Measurements from ENCODE around the gene MSX2. TPM values are rescaled to one million over a fixed set of nuclear protein-coding genes. Genes with fewer than 3 reads are reported as not detected.

Gene MSX2
- total and polyA plus RNA-seq, 2 of the 4 experiments (the other 2 are of a cell fraction) = 2.2 to 3.7 TPM

GRCh38 chr5:174708476-174709207, 15.7 kb upstream of the MSX2 start:
- in situ Hi-C loops (cut with MboI; ENCODE audit: low sequenced_read_pairs) = no loop called here
- POLR2A ChIA-PET (ENCODE audit: unreplicated experiment) = no interaction called here

More at GRCh38 chr5:174708476-174709207, 15.7 kb upstream of the MSX2 start:
- Histone ChIP-seq H2BK5ac (ENCODE audit: low read depth, low read length, poor library complexity, severe bottlenecking) (no peak overlapping the region), H3K4me2 (ENCODE audit: low read depth, low read length) (no peak overlapping the region), H2AK5ac (ENCODE audit: low read depth, low read length) (peak overlapping the region; percentile 7; the same call in 1 of the 2 replicates), H4K8ac (ENCODE audit: low read depth in 2 of 2, low read length in 2 of 2) (no peak overlapping the region), H4K5ac (ENCODE audit: low read depth, low read length) (no peak overlapping the region), H3K27me3 (ENCODE audit: control insufficient read depth, insufficient read depth, low read length) (peaks cover 43% of the 10 kb centered on the region), H3K18ac (ENCODE audit: low read depth, low read length) (no peak overlapping the region), H2BK120ac (ENCODE audit: low read depth, low read length) (no peak overlapping the region), H3K4me1 (ENCODE audit: control insufficient read depth, insufficient read depth, low read length) (peaks cover 4% of the 10 kb centered on the region; the same call in 1 of the 2 replicates), H2BK15ac (ENCODE audit: low read depth, low read length) (no peak overlapping the region), H3K9me1 (ENCODE audit: insufficient read depth, low read length) (no peaks in the 10 kb centered on the region; the same call in 1 of the 2 replicates), H3K9ac (ENCODE audit: low read depth, low read length) (no peak overlapping the region), H2AK9ac (replicated peaks; ENCODE audit: low read depth, low read length, poor library complexity) (no peak overlapping the region), H3K4me3 (ENCODE audit: insufficient read depth, low read depth, low read length) (no peak overlapping the region), H3K36me3 (ENCODE audit: control insufficient read depth, insufficient read depth, low read length) (no peaks in the 10 kb centered on the region), H3K23ac (ENCODE audit: low read depth, low read length) (no peak overlapping the region), H4K91ac (ENCODE audit: insufficient read depth, low read depth, low read length) (no peak overlapping the region), H3K4ac (ENCODE audit: low read depth, low read length) (no peak overlapping the region), H3K56ac (ENCODE audit: extremely low read depth, insufficient read depth, low read length) (no peak overlapping the region), H2BK20ac (ENCODE audit: low read depth, low read length) (no peak overlapping the region), H4K20me1 (ENCODE audit: insufficient read depth, low read length) (no peaks in the 10 kb centered on the region), H3K9me3 (ENCODE audit: control insufficient read depth, insufficient read depth, low read length) (no peaks in the 10 kb centered on the region), H3K14ac (replicated peaks; ENCODE audit: low read depth, low read length) (no peak overlapping the region), H2AFZ (replicated peaks; ENCODE audit: low read length, poor library complexity) (no peak overlapping the region), H3K27ac (ENCODE audit: insufficient read depth, low read length) (no peak overlapping the region), H3K79me1 (ENCODE audit: low read depth in 1 of 2, low read length in 2 of 2) (no peaks in the 10 kb centered on the region)
- ATAC-seq (ENCODE audit: low read depth) (no peak), DNase-seq (no peak)
- CTCF ChIA-PET = interaction anchor here (1.0 kb wide), 1 partner anchor 289 kb away, joined by 3 read pairs; no protein-coding TSS in a partner anchor
- no peak for TF ChIP-seq CHD1 (IDR thresholded peaks at IDR 0.05; ENCODE audit: low read depth, low read length)
- TF ChIP-seq RCOR1 (IDR thresholded peaks at IDR 0.05; ENCODE audit: insufficient replicate concordance, low read length) = no peak
- no TSS peak for BruUV-seq (replicated peaks)
- intact Hi-C loops (cut with micrococcal nuclease) (no loop called here), dilution Hi-C loops (cut with HindIII; ENCODE audit: low sequenced_read_pairs, unreplicated experiment) (no loop called here)
- 7% methylated on average over 3 of the region's 20 CpGs; no CpG with 5 or more reads in 1 of the 2 experiments for WGBS, 2 experiments (ENCODE audit: extremely low coverage in 2 of 2, insufficient read length in 1 of 2)
